ENCODE results near the gene TCEA3.
A peak's percentile ranks its signal among the peaks of the same experiment; 100 is the strongest.

TCEA3 gene

GRCh38 chr1:23366598-23366997, 58.0 kb downstream of the TCEA3 start:
- Histone ChIP-seq H3K4me1 (ENCODE audit: insufficient read depth, insufficient read length) (peaks cover 13% of the 10 kb centered on the region), H3K4me3 (ENCODE audit: insufficient read length, low read depth) (no peak overlapping the region), H3K9me3 (ENCODE audit: insufficient read depth, low read length) (peaks cover 46% of the 10 kb centered on the region), H3K36me3 (ENCODE audit: insufficient read depth, insufficient read length, low read length) (peaks cover 25% of the 10 kb centered on the region), H3K9ac (ENCODE audit: insufficient read length, low read depth) (no peak overlapping the region), H3K27me3 (ENCODE audit: insufficient read depth, insufficient read length) (peaks cover 61% of the 10 kb centered on the region)
- DNase-seq (ENCODE audit: low read depth, low spot score), result no peak
- TF ChIP-seq ZNF274 (IDR thresholded peaks at IDR 0.05; ENCODE audit: low read depth, low read length) (no peak), SUZ12 (IDR thresholded peaks at IDR 0.05; ENCODE audit: extremely low read depth, insufficient read depth, insufficient read length) (no peak), YY1 (IDR thresholded peaks at IDR 0.05; ENCODE audit: insufficient read depth, insufficient read length) (no peak)

- H3K4me3 ChIP-seq (ENCODE audit: insufficient read length, low read depth), result no peak overlapping the region
- DNase-seq (ENCODE audit: low read depth, low spot score), result no peak
- no peak overlapping the region for H3K9ac ChIP-seq (ENCODE audit: insufficient read length, low read depth)
- peaks cover 61% of the 10 kb centered on the region for H3K27me3 ChIP-seq (ENCODE audit: insufficient read depth, insufficient read length)
- TF ChIP-seq YY1 (IDR thresholded peaks at IDR 0.05; ENCODE audit: insufficient read depth, insufficient read length), result no peak
- TF ChIP-seq ZNF274 (IDR thresholded peaks at IDR 0.05; ENCODE audit: low read depth, low read length), result no peak
- no peak for TF ChIP-seq SUZ12 (IDR thresholded peaks at IDR 0.05; ENCODE audit: extremely low read depth, insufficient read depth, insufficient read length)
- peaks cover 50% of the 10 kb centered on the region for H3K9me3 ChIP-seq (ENCODE audit: insufficient read depth, low read length)
- peaks cover 29% of the 10 kb centered on the region for H3K36me3 ChIP-seq (ENCODE audit: insufficient read depth, insufficient read length, low read length)
- peaks cover 10% of the 10 kb centered on the region for H3K4me1 ChIP-seq (ENCODE audit: insufficient read depth, insufficient read length)
These were observed 58.4 kb downstream of the TCEA3 start for GRCh38 chr1:23366146-23366545.

- no peaks in the 10 kb centered on the region for H3K4me1 ChIP-seq (ENCODE audit: insufficient read depth, insufficient read length)
- H3K9ac ChIP-seq (ENCODE audit: insufficient read length, low read depth), result no peak overlapping the region
- peaks cover 72% of the 10 kb centered on the region for H3K27me3 ChIP-seq (ENCODE audit: insufficient read depth, insufficient read length)
- H3K36me3 ChIP-seq (ENCODE audit: insufficient read depth, insufficient read length, low read length), result peaks cover 34% of the 10 kb centered on the region
- TF ChIP-seq ZNF274 (IDR thresholded peaks at IDR 0.05; ENCODE audit: low read depth, low read length) (peak; percentile 73), SUZ12 (IDR thresholded peaks at IDR 0.05; ENCODE audit: extremely low read depth, insufficient read depth, insufficient read length) (no peak), YY1 (IDR thresholded peaks at IDR 0.05; ENCODE audit: insufficient read depth, insufficient read length) (no peak)
- DNase-seq (ENCODE audit: low read depth, low spot score), result no peak
- no peak overlapping the region for H3K4me3 ChIP-seq (ENCODE audit: insufficient read length, low read depth)
- peaks cover 86% of the 10 kb centered on the region for H3K9me3 ChIP-seq (ENCODE audit: insufficient read depth, low read length)
These were observed 62.3 kb downstream of the TCEA3 start for GRCh38 chr1:23362218-23362713.

- Histone ChIP-seq H3K9me3 (ENCODE audit: insufficient read depth, low read length) (peaks cover 58% of the 10 kb centered on the region), H3K36me3 (ENCODE audit: insufficient read depth, insufficient read length, low read length) (peaks cover 24% of the 10 kb centered on the region), H3K4me1 (ENCODE audit: insufficient read depth, insufficient read length) (no peaks in the 10 kb centered on the region), H3K9ac (ENCODE audit: insufficient read length, low read depth) (no peak overlapping the region), H3K4me3 (ENCODE audit: insufficient read length, low read depth) (no peak overlapping the region), H3K27me3 (ENCODE audit: insufficient read depth, insufficient read length) (peaks cover 83% of the 10 kb centered on the region)
- no peak for DNase-seq (ENCODE audit: low read depth, low spot score)
- TF ChIP-seq ZNF274 (IDR thresholded peaks at IDR 0.05; ENCODE audit: low read depth, low read length), result no peak
- no peak for TF ChIP-seq SUZ12 (IDR thresholded peaks at IDR 0.05; ENCODE audit: extremely low read depth, insufficient read depth, insufficient read length)
- no peak for TF ChIP-seq YY1 (IDR thresholded peaks at IDR 0.05; ENCODE audit: insufficient read depth, insufficient read length)
These were observed 66.2 kb downstream of the TCEA3 start for GRCh38 chr1:23358310-23358875.

- Histone ChIP-seq H3K9ac (ENCODE audit: insufficient read length, low read depth) (no peak overlapping the region), H3K27me3 (ENCODE audit: insufficient read depth, insufficient read length) (peaks cover 84% of the 10 kb centered on the region), H3K36me3 (ENCODE audit: insufficient read depth, insufficient read length, low read length) (peaks cover 16% of the 10 kb centered on the region), H3K4me3 (ENCODE audit: insufficient read length, low read depth) (no peak overlapping the region), H3K9me3 (ENCODE audit: insufficient read depth, low read length) (peaks cover 48% of the 10 kb centered on the region), H3K4me1 (ENCODE audit: insufficient read depth, insufficient read length) (no peaks in the 10 kb centered on the region)
- no peak for DNase-seq (ENCODE audit: low read depth, low spot score)
- TF ChIP-seq YY1 (IDR thresholded peaks at IDR 0.05; ENCODE audit: insufficient read depth, insufficient read length) (no peak), SUZ12 (IDR thresholded peaks at IDR 0.05; ENCODE audit: extremely low read depth, insufficient read depth, insufficient read length) (no peak), ZNF274 (IDR thresholded peaks at IDR 0.05; ENCODE audit: low read depth, low read length) (no peak)
These were observed 67.2 kb downstream of the TCEA3 start for GRCh38 chr1:23357138-23357908.

GRCh38 chr1:23356471-23357137, 67.9 kb downstream of the TCEA3 start:
- peaks cover 41% of the 10 kb centered on the region for H3K9me3 ChIP-seq (ENCODE audit: insufficient read depth, low read length)
- H3K27me3 ChIP-seq (ENCODE audit: insufficient read depth, insufficient read length), result peaks cover 86% of the 10 kb centered on the region
- H3K9ac ChIP-seq (ENCODE audit: insufficient read length, low read depth), result no peak overlapping the region
- TF ChIP-seq ZNF274 (IDR thresholded peaks at IDR 0.05; ENCODE audit: low read depth, low read length), result no peak
- TF ChIP-seq SUZ12 (IDR thresholded peaks at IDR 0.05; ENCODE audit: extremely low read depth, insufficient read depth, insufficient read length), result no peak
- TF ChIP-seq YY1 (IDR thresholded peaks at IDR 0.05; ENCODE audit: insufficient read depth, insufficient read length), result no peak
- H3K4me3 ChIP-seq (ENCODE audit: insufficient read length, low read depth), result no peak overlapping the region
- DNase-seq (ENCODE audit: low read depth, low spot score), result no peak
- no peaks in the 10 kb centered on the region for H3K4me1 ChIP-seq (ENCODE audit: insufficient read depth, insufficient read length)
- H3K36me3 ChIP-seq (ENCODE audit: insufficient read depth, insufficient read length, low read length), result peaks cover 9% of the 10 kb centered on the region

GRCh38 chr1:23354245-23354644, 70.3 kb downstream of the TCEA3 start:
- TF ChIP-seq YY1 (IDR thresholded peaks at IDR 0.05; ENCODE audit: insufficient read depth, insufficient read length), result no peak
- no peak for TF ChIP-seq SUZ12 (IDR thresholded peaks at IDR 0.05; ENCODE audit: extremely low read depth, insufficient read depth, insufficient read length)
- no peak for TF ChIP-seq ZNF274 (IDR thresholded peaks at IDR 0.05; ENCODE audit: low read depth, low read length)
- H3K4me3 ChIP-seq (ENCODE audit: insufficient read length, low read depth), result no peak overlapping the region
- H3K27me3 ChIP-seq (ENCODE audit: insufficient read depth, insufficient read length), result peaks cover 81% of the 10 kb centered on the region
- H3K9me3 ChIP-seq (ENCODE audit: insufficient read depth, low read length), result peaks cover 17% of the 10 kb centered on the region
- H3K9ac ChIP-seq (ENCODE audit: insufficient read length, low read depth), result no peak overlapping the region
- DNase-seq (ENCODE audit: low read depth, low spot score), result no peak
- no peaks in the 10 kb centered on the region for H3K36me3 ChIP-seq (ENCODE audit: insufficient read depth, insufficient read length, low read length)
- H3K4me1 ChIP-seq (ENCODE audit: insufficient read depth, insufficient read length), result no peaks in the 10 kb centered on the region

Data from NT2/D1 (cell line).